ENCODE results near the gene THRAP3. TPM values are rescaled to one million over a fixed set of nuclear protein-coding genes. Genes with fewer than 3 reads are reported as not detected.

Gene THRAP3
- total and polyA plus RNA-seq, 9 of the 15 experiments (the other 6 are each of a cell fraction or from before 2014, with no cell fraction given) = 66.2 to 135 (median 113) TPM

DNA sequence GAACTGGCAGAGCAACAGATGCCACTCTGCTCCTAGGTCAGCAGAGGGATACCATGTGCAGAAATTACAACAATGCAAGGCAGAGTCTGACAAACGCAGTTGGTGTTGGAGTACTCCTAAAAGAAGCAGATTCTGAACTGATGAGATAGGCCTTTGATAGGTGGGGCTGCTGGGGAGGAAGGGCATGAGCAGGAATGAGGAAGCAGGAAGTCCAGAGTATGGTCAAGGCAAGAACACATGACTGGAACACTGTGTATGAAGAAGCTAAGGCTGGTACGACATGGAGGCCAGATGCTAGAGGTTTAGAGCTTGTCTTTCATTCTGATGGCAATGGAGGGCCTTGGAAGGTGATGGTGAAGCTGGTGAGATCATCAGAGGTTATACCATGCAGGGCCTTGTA, 11.5 kb upstream of the THRAP3 start (continued):
- TF ChIP-seq, protein P1, sequence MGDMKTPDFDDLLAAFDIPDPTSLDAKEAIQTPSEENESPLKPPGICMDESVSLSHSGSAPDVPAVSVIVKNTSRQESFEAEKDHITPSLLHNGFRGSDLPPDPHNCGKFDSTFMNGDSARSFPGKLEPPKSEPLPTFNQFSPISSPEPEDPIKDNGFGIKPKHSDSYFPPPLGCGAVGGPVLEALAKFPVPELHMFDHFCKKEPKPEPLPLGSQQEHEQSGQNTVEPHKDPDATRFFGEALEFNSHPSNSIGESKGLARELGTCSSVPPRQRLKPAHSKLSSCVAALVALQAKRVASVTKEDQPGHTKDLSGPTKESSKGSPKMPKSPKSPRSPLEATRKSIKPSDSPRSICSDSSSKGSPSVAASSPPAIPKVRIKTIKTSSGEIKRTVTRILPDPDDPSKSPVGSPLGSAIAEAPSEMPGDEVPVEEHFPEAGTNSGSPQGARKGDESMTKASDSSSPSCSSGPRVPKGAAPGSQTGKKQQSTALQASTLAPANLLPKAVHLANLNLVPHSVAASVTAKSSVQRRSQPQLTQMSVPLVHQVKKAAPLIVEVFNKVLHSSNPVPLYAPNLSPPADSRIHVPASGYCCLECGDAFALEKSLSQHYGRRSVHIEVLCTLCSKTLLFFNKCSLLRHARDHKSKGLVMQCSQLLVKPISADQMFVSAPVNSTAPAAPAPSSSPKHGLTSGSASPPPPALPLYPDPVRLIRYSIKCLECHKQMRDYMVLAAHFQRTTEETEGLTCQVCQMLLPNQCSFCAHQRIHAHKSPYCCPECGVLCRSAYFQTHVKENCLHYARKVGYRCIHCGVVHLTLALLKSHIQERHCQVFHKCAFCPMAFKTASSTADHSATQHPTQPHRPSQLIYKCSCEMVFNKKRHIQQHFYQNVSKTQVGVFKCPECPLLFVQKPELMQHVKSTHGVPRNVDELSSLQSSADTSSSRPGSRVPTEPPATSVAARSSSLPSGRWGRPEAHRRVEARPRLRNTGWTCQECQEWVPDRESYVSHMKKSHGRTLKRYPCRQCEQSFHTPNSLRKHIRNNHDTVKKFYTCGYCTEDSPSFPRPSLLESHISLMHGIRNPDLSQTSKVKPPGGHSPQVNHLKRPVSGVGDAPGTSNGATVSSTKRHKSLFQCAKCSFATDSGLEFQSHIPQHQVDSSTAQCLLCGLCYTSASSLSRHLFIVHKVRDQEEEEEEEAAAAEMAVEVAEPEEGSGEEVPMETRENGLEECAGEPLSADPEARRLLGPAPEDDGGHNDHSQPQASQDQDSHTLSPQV (IDR thresholded peaks at IDR 0.05) = peak; percentile 84; the same call in 1 of the 2 replicates
- TF ChIP-seq SUPT5H (IDR thresholded peaks at IDR 0.05) (no peak), ETV6 (IDR thresholded peaks at IDR 0.05; ENCODE audit: borderline replicate concordance in 1 of 2, low read depth in 2 of 2, low read length in 1 of 2) (no peak), ETV6 (CRISPR knock-in tag; IDR thresholded peaks at IDR 0.05; ENCODE audit: borderline replicate concordance) (no peak), CHD1 (IDR thresholded peaks at IDR 0.05; ENCODE audit: low read length) (no peak), CHD2 (IDR thresholded peaks at IDR 0.05; ENCODE audit: low read depth, low read length) (no peak), FOSL1 (tag; conservative IDR thresholded peaks at IDR 0.05) (no peak), SIN3B (IDR thresholded peaks at IDR 0.05; ENCODE audit: low read depth) (no peak), RFX5 (IDR thresholded peaks at IDR 0.05; ENCODE audit: low read depth, low read length) (no peak), CTBP1 (IDR thresholded peaks at IDR 0.05; ENCODE audit: borderline replicate concordance) (no peak), RBM17 (IDR thresholded peaks at IDR 0.05; ENCODE audit: borderline replicate concordance, low read depth, low read length) (no peak), PHF20 (IDR thresholded peaks at IDR 0.05; ENCODE audit: partially characterized antibody) (peak; percentile 60), ZNF778 (CRISPR knock-in tag; IDR thresholded peaks at IDR 0.05) (no peak), ZNF436 (CRISPR knock-in tag; IDR thresholded peaks at IDR 0.05) (no peak), ZNF444 (CRISPR knock-in tag; IDR thresholded peaks at IDR 0.05) (no peak), SMAD3 (CRISPR knock-in tag; conservative IDR thresholded peaks at IDR 0.05) (no peak; the same call in 1 of the 2 replicates)
- TF ChIP-seq, protein P2, sequence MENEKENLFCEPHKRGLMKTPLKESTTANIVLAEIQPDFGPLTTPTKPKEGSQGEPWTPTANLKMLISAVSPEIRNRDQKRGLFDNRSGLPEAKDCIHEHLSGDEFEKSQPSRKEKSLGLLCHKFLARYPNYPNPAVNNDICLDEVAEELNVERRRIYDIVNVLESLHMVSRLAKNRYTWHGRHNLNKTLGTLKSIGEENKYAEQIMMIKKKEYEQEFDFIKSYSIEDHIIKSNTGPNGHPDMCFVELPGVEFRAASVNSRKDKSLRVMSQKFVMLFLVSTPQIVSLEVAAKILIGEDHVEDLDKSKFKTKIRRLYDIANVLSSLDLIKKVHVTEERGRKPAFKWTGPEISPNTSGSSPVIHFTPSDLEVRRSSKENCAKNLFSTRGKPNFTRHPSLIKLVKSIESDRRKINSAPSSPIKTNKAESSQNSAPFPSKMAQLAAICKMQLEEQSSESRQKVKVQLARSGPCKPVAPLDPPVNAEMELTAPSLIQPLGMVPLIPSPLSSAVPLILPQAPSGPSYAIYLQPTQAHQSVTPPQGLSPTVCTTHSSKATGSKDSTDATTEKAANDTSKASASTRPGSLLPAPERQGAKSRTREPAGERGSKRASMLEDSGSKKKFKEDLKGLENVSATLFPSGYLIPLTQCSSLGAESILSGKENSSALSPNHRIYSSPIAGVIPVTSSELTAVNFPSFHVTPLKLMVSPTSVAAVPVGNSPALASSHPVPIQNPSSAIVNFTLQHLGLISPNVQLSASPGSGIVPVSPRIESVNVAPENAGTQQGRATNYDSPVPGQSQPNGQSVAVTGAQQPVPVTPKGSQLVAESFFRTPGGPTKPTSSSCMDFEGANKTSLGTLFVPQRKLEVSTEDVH (IDR thresholded peaks at IDR 0.05; ENCODE audit: low read depth, partially characterized antibody) = peak; percentile 16
- TF ChIP-seq, protein P3, sequence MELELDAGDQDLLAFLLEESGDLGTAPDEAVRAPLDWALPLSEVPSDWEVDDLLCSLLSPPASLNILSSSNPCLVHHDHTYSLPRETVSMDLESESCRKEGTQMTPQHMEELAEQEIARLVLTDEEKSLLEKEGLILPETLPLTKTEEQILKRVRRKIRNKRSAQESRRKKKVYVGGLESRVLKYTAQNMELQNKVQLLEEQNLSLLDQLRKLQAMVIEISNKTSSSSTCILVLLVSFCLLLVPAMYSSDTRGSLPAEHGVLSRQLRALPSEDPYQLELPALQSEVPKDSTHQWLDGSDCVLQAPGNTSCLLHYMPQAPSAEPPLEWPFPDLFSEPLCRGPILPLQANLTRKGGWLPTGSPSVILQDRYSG (tag; conservative IDR thresholded peaks at IDR 0.05; ENCODE audit: low read depth) = peak; percentile 67; the same call in 1 of the 2 replicates
- TF ChIP-seq, protein P4, sequence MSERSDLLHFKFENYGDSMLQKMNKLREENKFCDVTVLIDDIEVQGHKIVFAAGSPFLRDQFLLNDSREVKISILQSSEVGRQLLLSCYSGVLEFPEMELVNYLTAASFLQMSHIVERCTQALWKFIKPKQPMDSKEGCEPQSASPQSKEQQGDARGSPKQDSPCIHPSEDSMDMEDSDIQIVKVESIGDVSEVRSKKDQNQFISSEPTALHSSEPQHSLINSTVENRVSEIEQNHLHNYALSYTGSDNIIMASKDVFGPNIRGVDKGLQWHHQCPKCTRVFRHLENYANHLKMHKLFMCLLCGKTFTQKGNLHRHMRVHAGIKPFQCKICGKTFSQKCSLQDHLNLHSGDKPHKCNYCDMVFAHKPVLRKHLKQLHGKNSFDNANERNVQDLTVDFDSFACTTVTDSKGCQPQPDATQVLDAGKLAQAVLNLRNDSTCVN (CRISPR knock-in tag; IDR thresholded peaks at IDR 0.05) = no peak

All from K562 (cell line).